B cell (primary cell): ENCODE data around the gene FDXACB1.

ENCODE experiments used
- CTCF ChIP-seq: fragments of 200-600 bp; IDR thresholded peaks from one replicate; pipeline ENCODE4 v1.8.0; 2022; ENCODE audit warnings: antibody characterized with exemption, mild to moderate bottlenecking
- EZH2 ChIP-seq: IDR thresholded peaks from 2 replicates; pipeline ENCODE4 v1.6.1; 2012; ENCODE audit warnings: borderline replicate concordance, low read depth, mild to moderate bottlenecking, moderate library complexity, low read length; ENCODE audit not compliant: insufficient read depth, poor library complexity, severe bottlenecking

GRCh38 chr11:111878385-111878848 lies 548 bp downstream of the FDXACB1 start:
- no peak for TF ChIP-seq EZH2
- no peak for TF ChIP-seq CTCF
